MG63 (cell line): Measurements from ENCODE around the gene RPS2. TPM values are rescaled to one million over a fixed set of nuclear protein-coding genes. Genes with fewer than 3 reads are reported as not detected.

Experiments
- DNase-seq: peaks from one replicate; pipeline ENCODE4 v3.0.0-alpha.2; 2020
- H3K27me3 ChIP-seq: fragments of 250-450 bp; sonication (Bioruptor Pico); 2 replicates; pipeline ENCODE4 v1.5.1; 2020; ENCODE audit warnings: mild to moderate bottlenecking, moderate library complexity
- H3K36me3 ChIP-seq: fragments of 250-450 bp; sonication (Bioruptor Pico); 2 replicates; pipeline ENCODE4 v1.5.1; 2020; ENCODE audit warnings: mild to moderate bottlenecking, moderate library complexity
- H3K4me3 ChIP-seq: fragments of 250-450 bp; sonication (Bioruptor Pico); 2 replicates; pipeline ENCODE4 v1.5.1; 2020; ENCODE audit warnings: mild to moderate bottlenecking, moderate library complexity
- H3K9me3 ChIP-seq: fragments of 250-450 bp; sonication (Bioruptor Pico); 2 replicates; pipeline ENCODE4 v1.5.1; 2020; ENCODE audit warnings: mild to moderate bottlenecking, moderate library complexity
- total RNA-seq: library from RNA; depleted of rRNA; stranded (reverse); fragments of >200 nt; shearing (Covaris generic); gene quantifications from 2 replicates; pipeline ENCODE4 v1.2.3, GENCODE V29; 2014; ENCODE audit warnings: low replicate concordance

The RPS2 gene
- total RNA-seq, 1 experiment from 2014 or later, result 16,603 TPM

DNA sequence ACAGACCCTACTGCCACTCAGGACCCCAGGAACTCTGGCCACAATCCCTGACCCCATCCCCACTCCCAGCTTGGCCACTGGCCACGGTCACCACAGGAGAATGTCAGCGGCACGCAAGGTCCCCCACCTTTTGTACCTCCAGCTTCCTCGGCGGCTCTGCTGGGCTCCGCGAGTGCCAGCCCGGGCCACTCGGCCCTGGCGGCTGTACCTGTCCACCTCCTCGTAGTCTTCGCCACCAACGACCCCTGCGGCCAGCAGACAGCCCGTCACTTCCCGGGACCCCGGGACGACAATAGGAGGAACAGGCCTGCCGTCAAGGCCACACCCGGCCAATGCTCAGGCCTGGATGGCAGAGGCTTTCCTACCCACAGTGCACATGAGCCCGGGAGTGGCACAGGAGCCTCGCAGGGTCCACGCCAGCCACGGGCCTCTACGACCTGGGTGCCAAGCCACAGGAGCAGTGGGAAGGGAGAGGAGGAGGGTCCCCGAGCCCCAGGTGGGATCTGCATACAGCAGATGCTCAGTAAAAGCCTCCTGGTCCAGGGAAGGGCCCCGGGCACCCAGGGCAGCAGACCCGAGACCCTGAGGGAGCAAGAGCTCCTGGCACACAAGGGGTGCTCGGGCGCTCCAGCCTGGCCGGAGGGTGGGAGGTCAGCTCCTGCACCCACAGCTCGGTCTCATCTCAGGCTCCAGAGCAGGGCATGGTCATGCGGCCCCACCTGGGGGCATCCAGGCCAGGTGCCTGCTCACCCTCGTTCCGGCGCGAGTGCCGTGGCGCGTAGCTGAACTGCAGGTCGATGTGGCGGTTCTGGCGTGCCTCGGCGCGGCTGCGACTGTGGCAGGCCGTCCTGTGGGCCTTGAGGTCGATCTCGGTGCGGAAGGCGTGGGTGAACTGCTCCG lies 37.1 kb upstream of the RPS2 start:
- Histone ChIP-seq H3K36me3 (peaks cover 95% of the 10 kb centered on the region), H3K4me3 (no peak overlapping the region), H3K9me3 (no peaks in the 10 kb centered on the region), H3K27me3 (no peaks in the 10 kb centered on the region)
- DNase-seq, result no peak

DNA sequence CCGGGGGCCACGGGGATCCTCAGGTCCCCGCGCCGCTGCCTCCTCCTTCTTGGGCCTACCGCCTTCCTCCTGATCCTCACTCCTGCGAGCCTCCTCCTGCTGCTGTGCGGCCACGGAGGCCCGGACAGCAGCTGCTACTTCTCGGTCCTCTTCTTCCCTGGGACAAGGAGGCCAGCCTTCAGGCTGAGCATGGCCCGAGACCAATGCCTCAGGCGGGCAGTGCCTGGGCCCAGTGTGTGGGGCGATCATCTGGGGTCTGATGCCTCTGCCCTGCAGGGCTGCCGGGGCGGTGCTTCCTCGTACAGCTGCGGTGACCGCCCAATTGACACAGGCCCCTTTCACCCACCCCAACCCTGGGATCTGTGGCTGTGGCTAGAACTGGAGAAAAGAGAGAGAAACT lies 36.4 kb upstream of the RPS2 start:
- DNase-seq, result no peak
- no peaks in the 10 kb centered on the region for H3K27me3 ChIP-seq
- H3K4me3 ChIP-seq, result no peak overlapping the region
- H3K36me3 ChIP-seq, result peaks cover 96% of the 10 kb centered on the region
- no peaks in the 10 kb centered on the region for H3K9me3 ChIP-seq

GRCh38 chr16:1999866-2000514 lies 35.4 kb upstream of the RPS2 start:
- H3K9me3 ChIP-seq, result no peaks in the 10 kb centered on the region
- no peak for DNase-seq
- H3K27me3 ChIP-seq, result no peaks in the 10 kb centered on the region
- no peak overlapping the region for H3K4me3 ChIP-seq
- H3K36me3 ChIP-seq, result peaks cover 94% of the 10 kb centered on the region

- H3K4me3 ChIP-seq, result no peak overlapping the region
- H3K36me3 ChIP-seq, result peaks cover 86% of the 10 kb centered on the region
- H3K9me3 ChIP-seq, result no peaks in the 10 kb centered on the region
- no peaks in the 10 kb centered on the region for H3K27me3 ChIP-seq
- no peak for DNase-seq
Observed at GRCh38 chr16:1998852-1999801, 34.5 kb upstream of the RPS2 start.

GRCh38 chr16:1998360-1998835 lies 33.8 kb upstream of the RPS2 start:
- Histone ChIP-seq H3K9me3 (no peaks in the 10 kb centered on the region), H3K27me3 (no peaks in the 10 kb centered on the region), H3K4me3 (no peak overlapping the region), H3K36me3 (peaks cover 79% of the 10 kb centered on the region)
- DNase-seq, result no peak

GRCh38 chr16:1997494-1998359 lies 33.1 kb upstream of the RPS2 start:
- Histone ChIP-seq H3K27me3 (no peaks in the 10 kb centered on the region), H3K9me3 (no peaks in the 10 kb centered on the region), H3K36me3 (peaks cover 72% of the 10 kb centered on the region), H3K4me3 (no peak overlapping the region)
- no peak for DNase-seq

DNA sequence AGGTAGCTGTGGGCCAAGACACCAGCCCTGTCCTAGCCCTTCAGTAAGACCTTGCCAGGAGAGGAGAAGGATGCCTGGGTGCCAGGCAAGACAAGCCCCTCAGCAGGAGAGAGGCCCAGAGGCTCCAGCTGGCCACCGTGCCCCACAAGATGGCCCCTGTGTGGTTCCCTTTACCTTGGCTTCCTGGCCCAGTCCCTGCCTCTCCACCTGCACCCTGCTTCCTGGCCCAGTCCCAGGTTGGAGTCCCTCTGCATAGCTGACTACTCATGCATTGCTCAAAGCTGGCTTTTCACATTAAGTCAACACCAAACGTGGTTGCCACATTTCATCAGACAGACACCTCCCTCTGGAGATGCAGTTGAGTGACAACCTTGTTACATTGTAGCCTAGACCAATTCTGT lies 29.1 kb upstream of the RPS2 start:
- H3K27me3 ChIP-seq, result peaks cover 8% of the 10 kb centered on the region
- DNase-seq, result no peak
- H3K9me3 ChIP-seq, result no peaks in the 10 kb centered on the region
- H3K36me3 ChIP-seq, result peaks cover 32% of the 10 kb centered on the region
- no peak overlapping the region for H3K4me3 ChIP-seq

GRCh38 chr16:1992704-1993317 lies 28.2 kb upstream of the RPS2 start:
- Histone ChIP-seq H3K4me3 (no peak overlapping the region), H3K27me3 (peaks cover 8% of the 10 kb centered on the region), H3K36me3 (peaks cover 24% of the 10 kb centered on the region), H3K9me3 (no peaks in the 10 kb centered on the region)
- DNase-seq, result no peak

DNA sequence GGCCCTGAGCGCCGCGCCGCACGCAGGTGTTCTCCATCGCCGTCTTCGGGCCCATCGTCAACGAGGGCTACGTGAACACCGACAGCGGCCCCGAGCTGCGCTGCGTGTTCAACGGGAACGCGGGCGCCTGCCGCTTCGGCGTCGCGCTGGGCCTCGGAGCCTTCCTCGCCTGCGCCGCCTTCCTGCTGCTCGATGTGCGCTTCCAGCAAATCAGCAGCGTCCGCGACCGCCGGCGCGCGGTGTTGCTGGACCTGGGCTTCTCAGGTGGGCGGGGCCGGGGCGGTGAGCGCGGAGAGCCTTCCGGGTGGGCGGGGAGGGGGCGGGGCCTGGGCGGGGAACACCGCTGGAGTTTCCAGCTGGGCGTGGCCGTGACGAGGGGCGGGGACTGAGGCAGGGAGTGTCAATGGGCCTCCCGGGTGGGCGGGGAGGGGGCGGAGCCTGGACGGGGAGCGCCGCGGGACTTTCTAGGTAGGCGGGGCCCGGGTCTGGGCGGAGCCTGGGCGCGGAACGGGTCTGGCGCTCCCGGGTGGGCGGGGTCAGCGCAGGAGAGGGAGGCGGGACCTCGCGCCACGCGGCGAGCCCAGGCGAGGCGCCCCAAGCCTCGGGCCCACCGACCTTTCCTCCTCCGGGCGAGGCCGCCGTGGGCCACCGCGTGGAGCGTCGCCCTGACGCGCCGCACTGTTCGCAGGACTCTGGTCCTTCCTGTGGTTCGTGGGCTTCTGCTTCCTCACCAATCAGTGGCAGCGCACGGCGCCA lies 27.5 kb upstream of the RPS2 start:
- peaks cover 20% of the 10 kb centered on the region for H3K36me3 ChIP-seq
- DNase-seq, result peak; percentile 87
- H3K27me3 ChIP-seq, result peaks cover 8% of the 10 kb centered on the region
- H3K9me3 ChIP-seq, result no peaks in the 10 kb centered on the region
- H3K4me3 ChIP-seq, result peak overlapping the region; percentile 22; the same call in 1 of the 2 replicates

DNA sequence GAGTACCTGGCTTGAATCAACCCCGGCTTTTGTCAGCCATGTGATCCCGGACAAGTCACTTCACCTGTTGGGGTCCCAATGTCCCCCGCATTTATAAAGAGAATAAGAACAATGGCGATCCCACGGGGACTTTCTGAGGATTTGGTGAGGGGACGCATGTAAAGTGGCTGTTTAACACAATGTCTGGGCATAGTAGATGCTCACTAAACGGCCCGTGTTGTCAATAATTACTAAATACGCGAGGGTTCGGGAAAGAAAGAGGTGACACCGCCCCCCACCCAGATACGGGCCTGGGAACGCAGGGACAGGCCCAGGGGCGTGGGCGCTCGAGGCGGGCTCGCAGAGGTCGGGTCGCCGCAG lies 26.9 kb upstream of the RPS2 start:
- Histone ChIP-seq H3K4me3 (peak overlapping the region; percentile 22; the same call in 1 of the 2 replicates), H3K9me3 (no peaks in the 10 kb centered on the region), H3K36me3 (peaks cover 19% of the 10 kb centered on the region), H3K27me3 (peaks cover 8% of the 10 kb centered on the region)
- DNase-seq, result no peak

DNA sequence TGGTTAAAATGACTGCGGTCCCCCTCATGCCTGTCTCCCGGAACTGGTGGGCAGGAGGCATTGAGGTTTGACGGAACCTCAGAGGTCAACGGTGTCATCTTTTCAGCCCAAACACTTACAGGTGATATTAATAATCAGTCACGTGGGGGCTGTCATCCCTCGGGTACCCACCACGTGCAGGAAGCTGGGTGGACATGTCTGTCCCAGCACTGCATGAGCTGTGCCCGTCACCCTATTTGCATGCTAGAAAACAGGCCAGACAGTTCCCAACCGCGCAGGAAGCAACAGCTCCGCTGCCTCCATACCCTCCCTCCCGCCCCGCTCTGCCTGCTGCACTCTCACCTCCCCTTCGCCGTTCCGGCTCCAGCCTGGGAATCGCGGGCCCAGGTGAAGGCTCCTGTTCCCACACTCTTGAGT lies 26.5 kb upstream of the RPS2 start:
- peaks cover 8% of the 10 kb centered on the region for H3K27me3 ChIP-seq
- no peak for DNase-seq

GRCh38 chr16:1990351-1991134 lies 25.9 kb upstream of the RPS2 start:
- no peak for DNase-seq
- peaks cover 20% of the 10 kb centered on the region for H3K36me3 ChIP-seq
- H3K27me3 ChIP-seq, result peaks cover 8% of the 10 kb centered on the region
- H3K4me3 ChIP-seq, result no peak overlapping the region
- H3K9me3 ChIP-seq, result no peaks in the 10 kb centered on the region

More for the DNA sequence above, 26.5 kb upstream of the RPS2 start:
- Histone ChIP-seq H3K4me3 (no peak overlapping the region), H3K9me3 (no peaks in the 10 kb centered on the region), H3K36me3 (peaks cover 19% of the 10 kb centered on the region)

DNA sequence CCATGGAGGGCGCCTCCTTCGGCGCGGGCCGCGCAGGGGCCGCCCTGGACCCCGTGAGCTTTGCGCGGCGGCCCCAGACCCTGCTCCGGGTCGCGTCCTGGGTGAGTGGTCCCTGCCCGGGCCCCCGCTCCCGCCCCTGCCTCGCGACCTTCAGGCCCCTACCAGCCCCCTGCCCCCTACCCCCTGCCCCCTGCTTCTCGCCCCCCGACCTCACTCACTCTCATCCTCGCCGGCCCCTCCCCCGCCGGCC lies 25.4 kb upstream of the RPS2 start:
- DNase-seq, result no peak
- no peaks in the 10 kb centered on the region for H3K9me3 ChIP-seq
- H3K36me3 ChIP-seq, result peaks cover 20% of the 10 kb centered on the region
- H3K27me3 ChIP-seq, result peaks cover 8% of the 10 kb centered on the region
- no peak overlapping the region for H3K4me3 ChIP-seq

DNA sequence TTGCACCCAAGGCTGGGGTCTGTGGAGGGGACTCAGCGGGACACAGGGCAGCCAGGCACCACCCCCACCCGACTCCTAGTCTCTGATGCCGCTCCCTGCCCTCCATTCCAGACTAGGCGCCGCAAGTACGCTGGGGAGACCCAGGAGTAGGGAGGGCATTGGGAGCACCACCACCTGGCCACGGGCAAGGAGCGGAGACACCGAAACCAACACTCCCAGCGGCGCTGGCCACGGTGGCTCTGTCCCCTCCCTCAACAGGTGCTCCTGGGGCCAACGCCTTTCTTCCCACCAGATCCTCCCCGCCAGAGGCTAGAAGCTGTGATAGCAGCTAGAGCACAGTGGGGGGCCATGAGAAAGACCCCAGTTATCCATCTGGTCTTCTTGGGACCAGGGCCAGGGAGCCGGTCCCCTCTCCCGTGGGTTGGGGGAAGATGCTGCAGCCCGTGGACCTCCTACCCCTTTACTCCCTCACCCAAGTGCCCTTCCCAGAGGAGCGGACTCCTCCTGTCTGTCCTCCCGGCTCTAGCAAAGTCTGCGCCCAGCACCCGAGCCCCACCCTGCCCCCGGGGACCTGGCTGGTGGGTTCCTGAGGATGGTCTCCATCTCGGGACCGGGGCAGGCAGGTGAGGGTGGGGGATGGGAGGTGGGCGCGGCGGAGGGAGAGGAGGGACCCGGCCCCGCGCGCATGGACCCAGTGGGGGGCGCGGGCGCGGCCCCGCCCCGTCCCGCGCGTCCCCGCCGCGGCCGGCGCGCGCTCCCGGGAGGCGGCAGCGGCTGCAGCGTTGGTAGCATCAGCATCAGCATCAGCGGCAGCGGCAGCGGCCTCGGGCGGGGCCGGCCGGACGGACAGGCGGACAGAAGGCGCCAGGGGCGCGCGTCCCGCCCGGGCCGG lies 24.8 kb upstream of the RPS2 start, which contains the start of gene SYNGR3:
SYNGR3 (plus strand) TSS at position 762 of the 892 bp plus-strand sequence. CDS start 133 bp downstream, outside the sequence.
- DNase-seq, result peak; percentile 56
- Histone ChIP-seq H3K4me3 (no peak within 1 kb of the TSS), H3K27me3 (peaks cover 8% of the 10 kb centered on the region), H3K36me3 (peaks cover 23% of the 10 kb centered on the region), H3K9me3 (no peaks in the 10 kb centered on the region)
